GDM1 (cell line): ENCODE results near the gene EGLN2.
"Not testable (repeated sequence)": the region's sequence is repeated elsewhere in the genome, so short reads cannot be mapped to it uniquely, and the experiment has no call there.

Experiments
- DNase-seq: peaks from one replicate; lab custom pipeline; 2025; lab: John Stamatoyannopoulos, UW

The EGLN2 gene

GRCh38 chr19:40776932-40777644 is 21.9 kb upstream of the EGLN2 start:
- DNase-seq, result peak; percentile 96

GRCh38 chr19:40777645-40777936 is 21.4 kb upstream of the EGLN2 start:
- DNase-seq, result no peak

- DNase-seq, result peak; percentile 100
These were observed 20.9 kb upstream of the EGLN2 start, which contains the start of gene RAB4B for GRCh38 chr19:40777937-40778705. RAB4B (plus strand) TSS chr19:40778247; CDS start chr19:40778376, 129 bp downstream.

- DNase-seq, result no peak
These were observed 20.2 kb upstream of the EGLN2 start for GRCh38 chr19:40778706-40779284.

GRCh38 chr19:40780582-40780981 is 18.4 kb upstream of the EGLN2 start:
- DNase-seq, result no peak

- no peak for DNase-seq
These were observed 17.9 kb upstream of the EGLN2 start for GRCh38 chr19:40781140-40781539.

GRCh38 chr19:40783711-40784110 is 15.3 kb upstream of the EGLN2 start:
- no peak for DNase-seq

GRCh38 chr19:40784146-40784545 is 14.8 kb upstream of the EGLN2 start:
- DNase-seq, result not testable (repeated sequence)

- no peak for DNase-seq
These were observed 13.5 kb upstream of the EGLN2 start for GRCh38 chr19:40785526-40785925.

- no peak for DNase-seq
These were observed 12.6 kb upstream of the EGLN2 start for GRCh38 chr19:40786060-40787037.

GRCh38 chr19:40791349-40791748 is 7.6 kb upstream of the EGLN2 start:
- DNase-seq, result no peak

GRCh38 chr19:40791996-40792395 is 7.0 kb upstream of the EGLN2 start:
- no peak for DNase-seq

- no peak for DNase-seq
These were observed 1.6 kb upstream of the EGLN2 start for GRCh38 chr19:40797166-40797962.

- DNase-seq, result peak; percentile 46
These were observed 868 bp upstream of the EGLN2 start for GRCh38 chr19:40797963-40798682.

GRCh38 chr19:40799558-40800338 is 757 bp downstream of the EGLN2 start:
- no peak for DNase-seq

GRCh38 chr19:40800339-40800996 is 1.5 kb downstream of the EGLN2 start:
- DNase-seq, result no peak

GRCh38 chr19:40800997-40801377 is 2.0 kb downstream of the EGLN2 start:
- DNase-seq, result no peak

GRCh38 chr19:40801426-40802299 is 2.7 kb downstream of the EGLN2 start:
- DNase-seq, result no peak
